ENCODE data around the gene PLEKHA1.

Gene PLEKHA1

DNA sequence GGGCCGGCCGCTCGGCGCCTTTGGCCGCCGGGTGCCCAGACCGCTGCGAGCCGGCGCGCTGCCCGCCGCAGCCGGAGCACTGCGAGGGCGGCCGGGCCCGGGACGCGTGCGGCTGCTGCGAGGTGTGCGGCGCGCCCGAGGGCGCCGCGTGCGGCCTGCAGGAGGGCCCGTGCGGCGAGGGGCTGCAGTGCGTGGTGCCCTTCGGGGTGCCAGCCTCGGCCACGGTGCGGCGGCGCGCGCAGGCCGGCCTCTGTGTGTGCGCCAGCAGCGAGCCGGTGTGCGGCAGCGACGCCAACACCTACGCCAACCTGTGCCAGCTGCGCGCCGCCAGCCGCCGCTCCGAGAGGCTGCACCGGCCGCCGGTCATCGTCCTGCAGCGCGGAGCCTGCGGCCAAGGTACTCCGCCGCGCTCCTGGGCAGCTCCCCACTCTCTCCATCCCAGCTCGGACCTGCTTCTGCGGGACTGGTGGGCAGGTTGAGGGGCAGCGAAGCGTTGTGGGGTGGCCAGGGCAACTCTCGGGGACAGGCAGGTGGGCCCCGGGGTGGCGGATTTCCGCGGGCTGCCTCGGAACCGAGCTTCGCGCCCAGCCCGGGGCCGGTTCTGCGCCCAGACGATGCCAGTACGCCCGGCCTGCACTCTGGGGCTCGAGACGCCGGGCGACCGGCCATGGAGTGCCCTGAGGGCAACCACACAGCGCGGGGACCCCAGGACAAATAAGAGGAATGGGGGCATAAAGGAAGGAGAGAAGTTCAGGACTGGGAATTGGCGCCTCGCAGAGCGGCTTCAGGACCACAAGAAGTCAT lies 87.4 kb downstream of the PLEKHA1 start:
- no peak for DNase-seq (ENCODE audit: low read depth in 3 of 3)

DNA sequence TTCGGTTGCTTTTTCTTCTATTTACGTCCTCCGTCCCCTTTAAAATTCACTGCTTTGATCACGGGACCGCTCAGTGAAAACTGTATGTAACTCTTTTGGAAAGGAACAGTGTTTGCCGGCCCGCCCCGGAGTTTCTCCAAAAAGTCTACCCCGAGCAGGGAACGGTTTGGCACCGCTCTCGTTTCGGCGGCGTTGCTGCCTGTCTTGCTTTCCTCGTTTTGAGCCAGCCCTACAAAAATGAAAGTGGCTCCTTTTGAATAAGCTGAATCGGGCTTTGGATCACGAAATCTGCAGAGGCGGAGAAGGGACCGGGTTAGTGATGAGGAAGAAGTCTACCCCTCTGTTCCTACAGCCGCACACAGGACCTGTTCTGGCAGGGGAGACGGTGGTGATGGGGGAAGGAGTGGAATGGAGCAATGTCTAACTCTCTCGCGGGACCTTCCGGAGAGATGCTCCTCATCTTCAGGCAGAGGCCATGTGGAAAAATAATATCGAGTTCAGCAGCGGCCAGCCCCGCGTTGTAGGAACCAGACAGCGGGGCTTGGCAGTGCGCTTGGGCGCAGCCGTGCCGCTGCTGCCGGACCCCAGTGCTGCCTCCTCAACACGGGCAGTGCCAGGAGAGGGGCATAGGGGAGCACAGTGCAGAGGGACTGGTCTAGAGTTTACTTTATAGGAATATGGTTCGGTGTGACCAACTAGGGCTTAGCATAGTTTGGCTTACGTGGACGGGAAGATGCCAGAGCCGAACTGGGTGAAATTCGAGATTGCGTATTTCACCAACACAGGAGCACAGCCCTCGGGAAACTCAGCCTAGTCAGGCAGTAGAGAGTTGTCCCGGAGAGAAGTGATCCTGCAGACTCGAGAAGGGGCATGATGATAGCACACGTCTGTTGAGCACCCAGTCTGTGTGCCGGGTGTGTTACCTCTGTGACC lies 88.3 kb downstream of the PLEKHA1 start:
- DNase-seq (ENCODE audit: low read depth in 3 of 3), result peak in 1 of 3 experiments; percentile 9

DNA sequence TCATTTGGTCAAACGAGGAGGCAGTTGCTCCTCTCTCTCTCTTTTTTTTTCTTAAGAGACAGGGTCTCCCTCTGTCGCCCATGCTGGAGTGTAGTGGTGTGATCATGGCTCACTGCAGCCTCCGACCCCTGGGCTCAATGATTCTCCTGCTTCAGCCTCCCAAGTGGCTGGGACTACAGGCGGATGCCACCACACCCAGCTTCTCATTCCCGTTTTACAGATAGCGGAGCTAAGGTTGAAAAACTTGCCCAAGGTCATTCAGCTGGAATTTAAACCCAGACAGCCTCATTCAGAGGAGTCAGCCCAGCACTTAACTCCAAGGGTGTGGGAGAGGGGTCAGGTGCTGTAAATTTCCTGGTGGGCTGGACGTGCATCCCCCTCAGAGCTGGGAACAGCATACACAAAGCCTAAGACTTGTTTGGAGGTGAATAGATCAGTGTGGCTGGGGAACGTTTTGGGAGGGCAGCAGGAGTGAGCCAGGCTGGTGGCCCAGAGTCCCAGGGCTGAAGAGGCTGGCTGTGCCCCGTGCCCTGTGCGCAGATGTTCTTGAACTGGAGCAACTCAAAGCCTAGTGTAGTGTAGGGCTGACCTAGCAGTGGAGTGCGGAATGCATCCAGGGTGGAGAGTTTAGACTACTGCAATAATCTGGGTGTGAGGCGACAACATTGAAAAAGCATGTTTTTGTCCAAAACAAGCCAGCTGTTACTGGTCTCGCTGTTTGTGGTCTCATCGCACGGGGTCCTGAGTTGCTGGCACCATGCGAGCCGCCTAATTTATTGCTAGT lies 89.2 kb downstream of the PLEKHA1 start:
- DNase-seq (ENCODE audit: low read depth in 3 of 3), result no peak

DNA sequence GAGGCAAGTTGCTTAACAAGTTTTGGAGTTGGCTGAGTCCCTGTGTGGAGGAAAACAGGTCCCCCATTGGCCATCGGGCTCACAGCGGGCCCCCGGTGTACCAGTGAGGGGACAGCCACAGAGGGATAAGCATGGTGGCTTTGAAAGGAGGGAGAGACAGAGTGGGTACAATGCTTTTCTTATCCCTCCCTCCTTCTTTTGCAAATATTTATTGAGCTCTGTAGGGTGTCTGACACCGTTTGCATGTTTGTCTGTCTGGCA lies 89.7 kb downstream of the PLEKHA1 start:
- no peak for DNase-seq (ENCODE audit: low read depth in 3 of 3)

DNA sequence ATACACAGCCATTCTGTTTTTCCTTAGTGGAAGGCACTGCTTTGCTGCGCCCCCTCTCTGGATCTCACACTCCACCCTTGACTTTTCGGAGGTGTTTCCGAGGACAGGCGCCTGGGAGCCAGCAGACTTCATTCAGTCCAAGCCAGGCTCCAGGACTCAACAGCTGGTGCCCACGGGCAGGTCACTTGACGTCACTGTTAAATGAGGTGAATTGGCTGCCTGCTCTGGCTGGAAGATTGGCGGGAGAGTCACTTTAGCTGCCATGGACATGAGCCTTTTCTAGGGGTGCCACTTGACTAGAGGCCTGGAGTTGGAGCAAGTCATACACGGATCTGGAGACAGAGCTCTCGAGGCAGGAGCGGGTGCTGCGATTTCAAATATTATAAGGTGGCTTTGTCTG lies 90.1 kb downstream of the PLEKHA1 start:
- DNase-seq (ENCODE audit: low read depth in 3 of 3), result no peak

DNA sequence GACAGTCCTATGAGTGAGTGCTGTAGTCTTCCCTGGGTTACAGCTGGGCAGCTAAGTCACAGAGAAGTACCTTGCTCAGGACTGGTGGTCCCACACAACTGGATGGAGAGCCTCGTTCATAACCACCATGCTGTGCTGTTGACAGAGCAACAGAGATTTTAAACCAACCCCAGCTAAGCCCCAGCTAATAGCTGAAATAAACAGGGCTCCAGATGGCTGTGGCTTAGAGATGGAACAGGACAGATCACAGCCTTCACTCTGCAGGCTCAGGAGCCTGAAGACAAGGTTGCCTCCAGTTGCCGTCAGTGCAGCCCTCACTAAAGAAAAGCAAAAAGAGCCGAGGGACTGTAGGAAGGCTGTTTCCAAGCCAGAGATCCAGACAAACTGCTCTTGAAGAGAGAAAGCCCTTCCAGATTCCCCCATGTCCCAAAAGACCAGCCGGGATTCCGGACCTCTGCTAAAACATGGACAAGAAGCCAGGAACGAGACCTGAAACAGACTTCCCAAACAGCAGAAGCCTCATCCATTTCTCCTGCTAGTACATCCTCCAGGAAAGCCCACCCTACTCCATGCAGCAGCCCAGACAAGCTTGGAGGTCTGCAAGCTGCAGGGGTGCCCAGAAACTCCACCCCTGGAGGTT lies 91.0 kb downstream of the PLEKHA1 start:
- no peak for DNase-seq (ENCODE audit: low read depth in 3 of 3)

DNA sequence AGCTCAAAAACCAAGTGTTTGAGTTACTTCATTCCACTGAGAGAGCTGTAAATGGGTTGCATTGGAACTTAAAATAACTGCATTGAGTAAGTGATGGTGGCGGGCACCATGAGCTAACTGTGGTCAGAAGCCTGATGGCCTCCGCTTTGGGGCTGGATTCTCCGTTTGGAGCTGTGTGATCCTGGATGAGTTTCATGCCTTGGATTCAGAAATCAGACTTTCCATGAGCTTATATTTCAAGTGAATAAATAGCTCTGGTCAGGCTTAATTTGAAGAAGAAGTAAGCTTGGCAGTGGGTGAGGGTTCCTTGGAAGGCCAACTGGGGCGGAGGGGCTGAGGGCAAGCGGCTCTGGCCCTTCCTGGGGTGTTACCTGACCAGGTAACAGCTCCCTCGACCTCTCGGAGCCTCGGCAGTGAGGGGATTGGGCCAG lies 92.5 kb downstream of the PLEKHA1 start:
- DNase-seq (ENCODE audit: low read depth in 3 of 3), result no peak

DNA sequence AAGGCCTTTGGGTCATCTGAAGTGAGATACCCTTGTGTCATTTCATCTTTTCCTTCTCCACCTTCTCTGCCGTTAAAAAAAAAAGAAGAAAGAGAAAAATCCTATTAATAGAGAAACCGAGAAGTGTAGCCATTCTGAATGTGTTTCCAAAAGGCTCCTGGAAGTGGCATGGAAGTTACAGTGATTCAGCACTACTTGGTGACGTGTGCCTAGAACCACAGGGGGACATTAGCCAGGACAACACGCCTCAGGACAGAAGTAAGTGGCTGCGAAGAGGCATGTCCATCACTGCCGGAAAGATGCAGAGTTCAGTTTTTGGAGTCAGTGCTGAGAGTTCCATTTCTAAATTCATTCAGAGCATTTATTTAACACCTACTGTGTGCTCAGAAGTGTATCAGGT lies 93.2 kb downstream of the PLEKHA1 start:
- DNase-seq (ENCODE audit: low read depth in 3 of 3), result no peak

DNA sequence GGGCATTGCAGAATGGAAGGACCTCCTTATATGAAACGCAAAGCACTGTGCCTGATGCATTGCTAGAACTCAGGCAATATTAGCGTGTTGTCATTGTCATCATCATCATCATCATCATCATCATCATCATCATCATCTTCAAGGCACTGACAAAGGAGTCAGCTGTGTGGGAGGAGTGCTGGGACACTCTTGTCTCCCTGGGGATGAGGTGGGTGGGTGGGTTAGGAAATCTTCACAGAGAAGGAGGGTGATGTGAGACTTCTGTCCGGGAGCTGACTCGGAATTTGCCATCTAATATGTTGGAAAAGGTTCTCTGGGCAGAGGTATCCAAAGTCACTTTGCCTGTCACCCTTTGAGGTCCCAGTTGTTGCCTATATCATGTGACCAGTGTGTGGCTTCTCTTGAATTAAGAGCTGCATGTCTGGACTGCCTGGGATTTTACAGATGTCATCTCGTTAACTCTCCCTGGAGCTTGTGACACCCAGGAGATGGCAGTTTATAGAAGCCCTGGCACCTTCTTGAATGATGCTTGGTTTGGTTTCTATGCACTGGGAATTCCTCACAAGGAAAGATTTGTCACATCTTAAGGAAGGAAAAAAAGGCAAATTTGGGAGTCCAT lies 93.9 kb downstream of the PLEKHA1 start:
- DNase-seq (ENCODE audit: low read depth in 3 of 3), result no peak

DNA sequence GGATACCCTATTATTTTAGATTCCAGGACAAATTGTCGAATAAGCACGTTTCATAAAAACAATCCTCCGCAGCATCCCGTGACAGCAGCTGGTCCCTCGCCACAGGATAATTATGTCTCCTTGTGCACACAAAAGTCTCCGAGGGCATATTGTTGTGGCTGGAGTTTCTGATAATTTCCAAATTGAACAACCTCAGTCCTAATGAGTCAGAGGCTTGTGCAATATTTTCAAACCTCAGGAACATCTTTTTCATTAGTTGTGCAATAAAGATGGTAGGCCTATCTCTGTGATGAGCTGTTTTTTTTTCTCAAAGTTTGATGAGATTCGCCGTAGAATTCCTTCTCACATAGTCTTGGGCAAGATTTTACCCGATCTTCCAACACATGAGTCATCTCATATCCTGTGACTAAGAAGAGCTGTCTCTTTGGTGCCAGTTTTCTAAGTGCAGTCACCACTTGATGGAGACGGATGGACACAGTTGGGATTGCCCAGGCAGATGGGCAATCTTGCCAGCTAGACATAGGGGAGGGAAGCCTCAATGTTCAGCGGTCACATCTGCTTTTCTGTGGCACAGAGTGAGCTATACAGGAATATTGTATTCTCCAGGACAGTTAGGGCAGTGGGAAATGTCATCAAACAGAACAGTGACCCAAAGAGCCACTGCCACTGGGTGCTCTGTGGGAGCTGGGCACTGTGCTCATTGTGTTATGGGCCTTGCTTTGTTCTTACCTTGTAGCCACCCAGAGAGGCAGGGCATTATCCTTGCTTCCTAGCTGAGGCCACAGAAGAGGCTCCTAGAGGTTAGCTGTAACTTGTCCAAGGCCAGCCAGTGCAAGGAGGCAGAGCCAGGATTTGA lies 94.6 kb downstream of the PLEKHA1 start:
- DNase-seq (ENCODE audit: low read depth in 3 of 3), result no peak

DNA sequence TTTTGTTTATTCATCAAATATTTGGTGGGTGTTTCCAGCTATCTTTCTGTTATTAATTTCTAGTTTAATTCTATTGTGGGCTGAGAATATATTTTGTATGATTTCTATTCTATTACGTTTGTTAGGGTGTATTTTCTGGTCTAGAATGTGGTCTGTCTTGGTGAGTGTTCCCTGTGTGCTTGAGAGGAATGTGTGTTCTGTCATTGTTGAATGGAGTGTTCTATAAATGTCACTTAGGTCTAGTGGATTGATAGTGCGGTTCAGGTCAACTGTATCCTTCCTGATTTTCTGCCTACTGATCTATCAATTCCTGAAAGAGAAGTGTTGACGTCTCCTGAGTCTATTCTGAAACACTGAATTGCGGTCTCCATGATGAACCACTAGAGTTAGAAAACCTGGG lies 95.3 kb downstream of the PLEKHA1 start:
- no peak for DNase-seq (ENCODE audit: low read depth in 3 of 3)

DNA sequence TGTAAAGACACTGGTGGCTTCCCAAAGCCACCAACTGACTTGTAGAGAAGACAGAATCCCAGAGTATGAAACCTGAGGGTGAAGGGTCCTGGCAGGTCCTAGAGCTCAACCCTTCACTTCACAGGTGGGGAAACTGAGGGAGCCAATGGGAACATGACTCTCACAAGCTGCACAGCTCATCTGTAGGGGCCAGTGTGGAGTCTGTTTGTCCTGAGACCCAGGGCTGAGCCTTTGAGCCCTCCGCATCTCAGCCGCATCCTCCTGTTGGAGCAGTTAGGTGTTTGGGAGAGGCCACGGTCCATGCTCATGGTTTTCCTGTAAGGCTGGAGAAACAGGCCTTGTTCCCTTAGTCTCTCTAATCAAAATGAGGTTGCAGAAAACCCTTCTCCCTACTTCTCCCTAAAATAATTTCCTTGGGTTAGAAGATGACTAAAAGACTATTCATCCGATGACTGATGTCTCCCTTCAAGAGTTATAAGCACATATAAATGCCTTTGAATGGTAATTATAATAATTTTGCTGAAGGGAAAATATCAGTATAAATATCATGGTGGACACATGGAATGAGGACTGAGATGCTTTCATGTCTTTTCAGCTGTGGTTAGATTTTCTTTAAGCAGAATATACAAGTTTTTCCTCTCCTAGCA lies 97.1 kb downstream of the PLEKHA1 start:
- no peak for DNase-seq (ENCODE audit: low read depth in 3 of 3)

DNA sequence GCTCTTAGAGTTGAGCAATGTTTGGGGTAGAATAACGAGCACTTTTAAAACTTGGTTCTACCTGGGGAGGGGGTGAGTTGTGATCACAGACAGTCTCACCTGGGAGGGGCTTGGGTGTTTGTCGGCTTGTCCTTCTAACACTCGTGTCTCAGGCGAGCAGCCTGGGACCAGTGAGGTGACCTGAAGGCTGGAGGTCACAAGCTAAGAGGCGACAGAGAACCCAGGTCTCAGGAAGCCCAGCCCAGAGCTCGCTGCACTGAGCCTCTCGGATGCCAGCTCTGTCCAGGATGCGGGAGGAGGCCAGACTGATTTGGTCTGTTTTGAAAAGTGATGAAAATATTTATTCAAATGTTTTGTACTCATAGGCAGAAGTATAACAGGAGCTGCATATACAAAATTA lies 98.6 kb downstream of the PLEKHA1 start:
- DNase-seq (ENCODE audit: low read depth in 3 of 3), result no peak

DNA sequence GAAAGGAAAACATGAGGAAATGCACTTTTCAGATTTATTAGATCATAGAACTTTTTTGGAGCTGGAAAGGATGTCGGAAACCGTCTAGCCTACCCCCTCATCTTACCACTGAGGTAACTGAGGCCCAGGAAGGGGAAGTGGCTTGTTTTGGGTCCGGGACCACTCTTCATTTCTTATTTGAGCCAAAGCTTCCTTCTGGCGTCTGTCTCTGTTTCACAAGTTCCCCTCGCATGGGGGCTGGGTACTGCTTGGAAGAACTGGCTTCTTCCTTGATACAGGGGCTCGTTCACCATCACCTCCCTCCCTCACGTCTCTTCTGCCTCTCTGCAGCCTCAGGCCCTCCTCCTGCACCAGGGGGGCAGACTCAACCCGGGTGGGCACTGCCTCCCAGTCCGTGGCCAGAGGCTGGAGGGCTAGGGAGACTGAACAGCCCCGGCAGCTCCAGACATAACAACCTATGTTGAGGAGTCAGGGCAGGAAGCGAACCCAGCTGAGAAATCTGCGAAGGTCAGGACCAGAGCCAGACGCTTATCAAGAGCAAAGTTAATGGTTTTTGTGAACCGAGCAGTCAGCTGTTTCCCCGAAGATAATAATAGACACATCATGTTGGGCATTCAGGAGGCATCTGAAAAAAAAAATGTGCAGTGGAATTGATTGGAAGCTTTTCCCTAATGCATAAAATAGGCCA lies 99.8 kb downstream of the PLEKHA1 start:
- no peak for DNase-seq (ENCODE audit: low read depth in 3 of 3)

DNA sequence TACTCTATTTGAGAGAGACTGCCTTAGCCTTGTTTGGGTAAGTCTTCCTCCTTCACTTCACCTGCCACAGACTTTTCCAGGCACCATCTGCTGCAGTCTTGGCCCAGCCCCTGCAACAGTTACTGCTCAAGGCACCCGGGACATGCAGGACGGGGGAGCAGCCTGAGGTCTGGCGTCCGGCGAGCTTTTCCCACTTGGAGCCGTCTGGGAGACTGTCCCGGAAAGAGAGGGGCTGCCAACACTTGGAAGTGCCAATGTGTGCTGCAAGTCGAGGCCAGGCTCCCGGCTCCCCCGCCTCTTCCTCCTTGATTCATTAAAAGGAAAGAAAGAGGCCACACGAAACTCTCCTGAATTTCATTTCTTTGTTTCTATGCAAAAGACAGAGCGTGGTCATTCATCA lies 100.6 kb downstream of the PLEKHA1 start:
- DNase-seq (ENCODE audit: low read depth in 3 of 3), result no peak

DNA sequence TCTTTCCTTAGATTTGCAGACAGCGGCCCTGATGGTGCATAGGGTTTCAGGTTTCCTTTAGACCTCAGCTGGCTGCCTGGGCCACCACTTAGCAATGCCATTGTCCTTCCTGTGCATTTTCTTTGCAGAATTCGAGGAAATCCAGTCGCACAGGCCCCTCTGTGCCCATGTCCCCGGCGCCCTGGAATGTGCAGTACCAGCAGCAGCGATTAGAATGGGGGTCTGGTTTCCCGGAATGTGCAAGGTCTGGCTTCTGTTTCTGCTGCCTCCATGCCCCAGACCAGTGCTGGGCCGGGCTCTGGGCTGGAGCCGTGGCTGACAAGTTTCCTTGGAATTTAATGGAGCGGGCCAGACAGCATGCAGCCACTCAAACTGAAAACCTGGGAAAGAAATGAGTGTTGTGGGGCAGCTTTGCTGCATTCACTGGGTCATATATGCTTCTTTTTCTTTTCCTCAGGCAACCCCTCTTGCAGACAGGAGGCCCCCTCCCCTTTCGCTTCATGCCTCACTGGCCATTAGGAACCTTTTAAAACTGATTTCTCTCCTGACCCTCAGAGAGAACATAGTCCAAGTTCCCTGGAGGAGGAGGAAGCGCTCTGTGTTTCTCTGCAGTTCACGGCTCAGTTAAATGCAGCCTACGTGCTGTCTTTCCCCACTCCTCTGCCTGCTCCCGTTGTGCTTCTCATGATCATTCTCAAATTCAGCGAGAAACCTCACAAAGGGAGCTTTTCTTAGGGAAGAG lies 101.3 kb downstream of the PLEKHA1 start:
- no peak for DNase-seq (ENCODE audit: low read depth in 3 of 3)

DNA sequence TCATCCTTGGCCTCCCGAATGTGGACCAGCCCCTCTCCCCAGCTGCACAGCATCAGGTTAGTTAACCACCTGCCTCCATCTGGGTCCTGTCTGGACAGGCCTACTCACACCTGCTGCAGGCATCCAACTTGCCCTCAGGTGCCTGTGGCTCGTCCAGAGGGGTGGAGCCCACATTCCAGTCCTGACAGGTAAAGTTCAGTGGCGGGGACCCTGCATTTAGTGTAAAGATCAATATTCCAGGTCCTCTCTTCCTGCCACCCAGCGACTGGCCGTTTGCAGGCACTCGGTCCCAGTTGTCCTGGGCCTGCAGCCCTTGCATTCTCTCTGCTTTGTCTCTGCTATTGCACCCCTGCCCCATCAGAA lies 101.8 kb downstream of the PLEKHA1 start:
- DNase-seq (ENCODE audit: low read depth in 3 of 3), result no peak

DNA sequence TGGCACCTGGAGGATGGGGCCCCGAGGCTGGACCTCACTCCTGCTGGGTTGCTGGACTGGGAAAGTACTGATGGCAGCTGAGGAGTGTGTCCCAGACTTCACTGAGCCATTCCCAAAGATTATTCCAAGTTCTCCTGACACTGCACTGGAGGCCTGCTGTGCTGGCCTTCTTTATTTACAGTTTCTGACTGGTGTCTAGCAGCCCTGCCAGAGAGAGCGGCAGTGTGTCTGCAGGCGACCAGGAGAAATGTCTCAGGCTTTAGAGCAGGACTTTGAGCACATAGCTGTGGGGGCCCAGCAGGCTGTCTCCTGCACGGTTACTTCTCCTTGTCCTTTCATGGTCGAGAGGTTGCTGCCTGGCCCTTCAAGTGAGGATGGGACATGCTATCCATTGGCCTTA lies 102.9 kb downstream of the PLEKHA1 start:
- no peak for DNase-seq (ENCODE audit: low read depth in 3 of 3)

DNA sequence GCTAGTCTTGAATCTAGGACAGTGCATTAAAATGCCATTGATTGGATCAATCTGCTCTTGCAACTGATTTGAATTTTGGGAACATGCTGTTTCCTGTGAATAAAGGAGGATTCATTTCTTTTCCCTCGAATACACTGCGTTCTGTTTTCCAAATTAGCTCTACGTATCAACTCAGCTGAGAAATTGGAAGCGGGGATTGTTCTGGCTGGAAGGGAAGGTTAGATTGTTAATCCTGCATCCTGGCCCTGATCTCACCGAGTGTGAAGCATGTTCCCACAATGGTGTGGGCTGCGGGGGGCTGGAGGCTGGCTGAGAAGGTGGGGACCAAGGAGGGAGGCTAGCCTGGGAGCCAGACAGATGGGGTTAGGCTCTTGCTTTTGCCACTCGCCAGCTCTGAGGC lies 104.5 kb downstream of the PLEKHA1 start:
- DNase-seq (ENCODE audit: low read depth in 3 of 3), result no peak
